Esophagus squamous epithelium (tissue), 4 donors: Measurements from ENCODE around the gene PREX1.

Experiments used
- POLR2A ChIP-seq, 4 donors: fragments of 450-650 bp; IDR thresholded peaks; one replicate each; pipeline ENCODE4 v1.6.1; 2017; ENCODE audit warnings: antibody characterized with exemption in 4 of 4, mild to moderate bottlenecking in 4 of 4, moderate library complexity in 3 of 4
- TF ChIP-seq, protein P1 (sequence below), 6 experiments: fragments of 450-650 bp in 4 of 6; fragments of 200-600 bp in 2 of 6; sonication (generic) in 2 of 6; IDR thresholded peaks; one replicate each; pipeline ENCODE4 v1.5.1; 2016 to 2019; ENCODE audit warnings: antibody characterized with exemption in 6 of 6, mild to moderate bottlenecking in 4 of 6, moderate library complexity in 4 of 6

DNA sequence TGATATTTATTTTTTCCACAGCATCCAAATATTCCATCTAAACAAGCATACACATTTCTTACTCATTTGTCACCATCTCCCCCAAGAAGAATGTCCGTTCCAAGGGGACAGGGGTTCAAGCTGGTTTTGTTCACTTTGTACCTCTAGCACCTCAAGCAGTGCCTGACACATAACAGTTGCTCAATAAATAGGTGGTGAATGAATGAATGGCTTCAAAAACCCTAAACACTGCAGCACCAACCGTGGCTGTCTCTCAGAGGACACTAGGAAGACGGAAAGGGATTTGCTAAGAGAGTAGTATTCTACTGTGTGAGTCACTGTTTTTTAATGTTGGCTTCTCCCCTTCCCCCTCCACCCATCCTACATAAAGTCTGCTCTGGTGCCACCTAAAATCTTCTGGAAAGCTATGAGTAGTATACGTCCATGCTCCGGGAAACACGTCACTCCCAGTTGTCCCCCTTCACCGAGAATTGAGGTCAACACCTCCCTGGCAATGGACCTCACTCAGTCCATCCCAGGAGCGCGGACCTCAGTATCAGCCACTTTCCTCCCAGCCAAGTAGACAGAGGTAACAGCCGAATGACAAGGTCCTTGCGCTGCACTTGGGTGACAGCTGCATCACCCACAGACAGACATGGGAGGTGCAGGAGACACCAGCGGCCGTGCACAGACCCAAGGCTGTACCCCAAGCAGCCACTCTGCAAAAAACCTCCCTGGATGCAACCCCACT lies 107.4 kb downstream of the PREX1 start:
- TF ChIP-seq, protein P1, sequence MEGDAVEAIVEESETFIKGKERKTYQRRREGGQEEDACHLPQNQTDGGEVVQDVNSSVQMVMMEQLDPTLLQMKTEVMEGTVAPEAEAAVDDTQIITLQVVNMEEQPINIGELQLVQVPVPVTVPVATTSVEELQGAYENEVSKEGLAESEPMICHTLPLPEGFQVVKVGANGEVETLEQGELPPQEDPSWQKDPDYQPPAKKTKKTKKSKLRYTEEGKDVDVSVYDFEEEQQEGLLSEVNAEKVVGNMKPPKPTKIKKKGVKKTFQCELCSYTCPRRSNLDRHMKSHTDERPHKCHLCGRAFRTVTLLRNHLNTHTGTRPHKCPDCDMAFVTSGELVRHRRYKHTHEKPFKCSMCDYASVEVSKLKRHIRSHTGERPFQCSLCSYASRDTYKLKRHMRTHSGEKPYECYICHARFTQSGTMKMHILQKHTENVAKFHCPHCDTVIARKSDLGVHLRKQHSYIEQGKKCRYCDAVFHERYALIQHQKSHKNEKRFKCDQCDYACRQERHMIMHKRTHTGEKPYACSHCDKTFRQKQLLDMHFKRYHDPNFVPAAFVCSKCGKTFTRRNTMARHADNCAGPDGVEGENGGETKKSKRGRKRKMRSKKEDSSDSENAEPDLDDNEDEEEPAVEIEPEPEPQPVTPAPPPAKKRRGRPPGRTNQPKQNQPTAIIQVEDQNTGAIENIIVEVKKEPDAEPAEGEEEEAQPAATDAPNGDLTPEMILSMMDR (IDR thresholded peaks at IDR 0.05): no peak
- no peak for TF ChIP-seq POLR2A (IDR thresholded peaks at IDR 0.05)
